ENCODE data around the gene OR6X1. TPM values are rescaled to one million over a fixed set of nuclear protein-coding genes. Genes with fewer than 3 reads are reported as not detected.

Gene OR6X1
- total and polyA plus RNA-seq, 9 of the 15 experiments (the other 6 are each of a cell fraction or from before 2014, with no cell fraction given), result not detected

DNA sequence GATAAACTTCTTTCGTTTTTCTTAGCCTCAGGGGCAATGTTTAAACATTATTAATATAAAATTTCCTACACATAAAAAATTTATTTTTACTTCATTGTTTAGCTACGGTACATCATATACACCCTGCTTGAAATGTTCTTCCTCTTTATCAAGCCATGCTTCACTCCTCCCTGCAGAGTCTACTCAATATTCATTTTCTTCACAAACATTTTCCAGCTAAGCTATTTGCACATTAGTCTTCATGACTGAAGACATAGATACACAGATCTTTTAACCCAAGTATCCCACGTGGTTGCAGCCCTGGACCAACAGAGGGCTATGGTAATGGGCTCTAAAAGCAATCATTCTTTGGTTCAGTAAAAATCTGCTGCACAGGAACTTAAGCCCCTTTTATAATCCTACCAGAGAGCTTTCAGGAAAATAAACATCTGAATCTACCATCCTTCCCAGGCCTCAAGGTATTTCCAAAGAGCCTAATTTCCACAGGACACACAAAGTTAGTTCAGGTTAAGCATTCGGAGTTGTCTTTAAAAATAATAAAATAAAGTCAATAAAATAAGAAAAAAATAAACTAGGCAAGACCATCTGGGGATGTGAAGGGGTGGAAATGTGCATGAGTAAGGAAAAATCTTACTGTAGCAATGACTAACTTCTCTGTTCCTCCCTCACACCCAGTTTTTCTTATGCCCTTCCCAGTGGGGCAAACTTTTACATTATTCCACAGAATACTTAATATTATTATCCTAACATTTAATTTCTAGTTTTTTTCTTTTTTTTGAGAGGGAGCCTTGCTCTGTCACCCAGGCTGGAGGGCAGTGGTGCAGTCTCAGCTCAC is 21.6 kb upstream of the OR6X1 start:
- Histone ChIP-seq H3K4me1 (replicated peaks in 1 of 2; ENCODE audit: control insufficient read depth in 2 of 2, insufficient read depth in 2 of 2, low read length in 2 of 2) (no peaks in the 10 kb centered on the region), H3K27ac (ENCODE audit: extremely low read depth, low read depth, low read length) (no peak overlapping the region), H3K9ac (ENCODE audit: insufficient read depth in 1 of 2, low read depth in 2 of 2, low read length in 2 of 2) (no peak overlapping the region), H2AFZ (ENCODE audit: low read depth, low read length) (no peak overlapping the region), H4K20me1 (replicated peaks; ENCODE audit: control insufficient read depth, insufficient read depth, low read length) (no peaks in the 10 kb centered on the region), H3K4me2 (ENCODE audit: insufficient read depth, low read length) (no peak overlapping the region), H3K36me3 (ENCODE audit: control insufficient read depth, insufficient read depth, low read length) (no peaks in the 10 kb centered on the region), H3K9me1 (ENCODE audit: control insufficient read depth, insufficient read depth, low read length) (no peaks in the 10 kb centered on the region), H3K79me2 (ENCODE audit: control insufficient read depth, insufficient read depth, low read length) (no peaks in the 10 kb centered on the region), H3K9me3 (replicated peaks; ENCODE audit: control insufficient read depth, insufficient read depth, low read depth, low read length) (no peaks in the 10 kb centered on the region), H3K27me3 (ENCODE audit: control insufficient read depth in 2 of 2, insufficient read depth in 2 of 2, low read length in 2 of 2) (no peaks in the 10 kb centered on the region), H3K4me3 (no peak overlapping the region)
- in situ Hi-C loops (cut with MboI), result no loop called here
- CTCF ChIA-PET (ENCODE audit: low intra/inter-chr PET ratio), result no interaction called here
- POLR2A ChIA-PET, result no interaction called here
- no peak for TF ChIP-seq RBM25 (IDR thresholded peaks at IDR 0.05; ENCODE audit: low read depth, low read length, severe bottlenecking)
- TF ChIP-seq, protein P1, sequence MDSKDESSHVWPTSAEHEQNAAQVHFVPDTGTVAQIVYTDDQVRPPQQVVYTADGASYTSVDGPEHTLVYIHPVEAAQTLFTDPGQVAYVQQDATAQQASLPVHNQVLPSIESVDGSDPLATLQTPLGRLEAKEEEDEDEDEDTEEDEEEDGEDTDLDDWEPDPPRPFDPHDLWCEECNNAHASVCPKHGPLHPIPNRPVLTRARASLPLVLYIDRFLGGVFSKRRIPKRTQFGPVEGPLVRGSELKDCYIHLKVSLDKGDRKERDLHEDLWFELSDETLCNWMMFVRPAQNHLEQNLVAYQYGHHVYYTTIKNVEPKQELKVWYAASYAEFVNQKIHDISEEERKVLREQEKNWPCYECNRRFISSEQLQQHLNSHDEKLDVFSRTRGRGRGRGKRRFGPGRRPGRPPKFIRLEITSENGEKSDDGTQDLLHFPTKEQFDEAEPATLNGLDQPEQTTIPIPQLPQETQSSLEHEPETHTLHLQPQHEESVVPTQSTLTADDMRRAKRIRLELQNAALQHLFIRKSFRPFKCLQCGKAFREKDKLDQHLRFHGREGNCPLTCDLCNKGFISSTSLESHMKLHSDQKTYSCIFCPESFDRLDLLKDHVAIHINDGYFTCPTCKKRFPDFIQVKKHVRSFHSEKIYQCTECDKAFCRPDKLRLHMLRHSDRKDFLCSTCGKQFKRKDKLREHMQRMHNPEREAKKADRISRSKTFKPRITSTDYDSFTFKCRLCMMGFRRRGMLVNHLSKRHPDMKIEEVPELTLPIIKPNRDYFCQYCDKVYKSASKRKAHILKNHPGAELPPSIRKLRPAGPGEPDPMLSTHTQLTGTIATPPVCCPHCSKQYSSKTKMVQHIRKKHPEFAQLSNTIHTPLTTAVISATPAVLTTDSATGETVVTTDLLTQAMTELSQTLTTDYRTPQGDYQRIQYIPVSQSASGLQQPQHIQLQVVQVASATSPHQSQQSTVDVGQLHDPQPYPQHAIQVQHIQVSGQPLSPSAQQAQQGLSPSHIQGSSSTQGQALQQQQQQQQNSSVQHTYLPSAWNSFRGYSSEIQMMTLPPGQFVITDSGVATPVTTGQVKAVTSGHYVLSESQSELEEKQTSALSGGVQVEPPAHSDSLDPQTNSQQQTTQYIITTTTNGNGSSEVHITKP (IDR thresholded peaks at IDR 0.05; ENCODE audit: partially characterized antibody), result peak; percentile 87
- 0% methylated on average over 4 of the region's 4 CpGs for WGBS (ENCODE audit: insufficient coverage, low coverage, missing lambda C conversion rate)
- intact Hi-C loops (cut with micrococcal nuclease), result no loop called here
- DNase-seq (ENCODE audit: extremely low read depth in 1 of 4, low spot score in 3 of 4), result no peak
- no peak for FAIRE-seq
- no TSS peak for BruUV-seq (replicated peaks)
- no peak for ATAC-seq

All from K562 (cell line).